ENCODE data around the gene CHD9. TPM values are rescaled to one million over a fixed set of nuclear protein-coding genes. Genes with fewer than 3 reads are reported as not detected.

Gene CHD9
- total RNA-seq, 4 donors from 2014 or later: 29.0 to 68.5 (median 37.3) TPM

GRCh38 chr16:53234836-53235235, 180.0 kb downstream of the CHD9 start:
- WGBS, 2 donors: 63 to 91% methylated on average over 2 of the region's 2 CpGs
- no peaks in the 10 kb centered on the region for H3K9me3 ChIP-seq
- no peak overlapping the region for H3K4me3 ChIP-seq
- no peaks in the 10 kb centered on the region for H3K27me3 ChIP-seq
- H3K36me3 ChIP-seq: peaks cover 0 to 99% (median 5%) of the 10 kb centered on the region in 3 donors
- peaks cover 0 to 14% (median 0%) of the 10 kb centered on the region in 3 donors for H3K4me1 ChIP-seq
- no peak overlapping the region for H3K27ac ChIP-seq
- no peak for DNase-seq
- TF ChIP-seq POLR2A (IDR thresholded peaks at IDR 0.05) (no peak), CTCF (IDR thresholded peaks at IDR 0.05) (no peak)
- intact Hi-C loops (cut with DNase I): no loop called here

GRCh38 chr16:53235851-53236250, 181.1 kb downstream of the CHD9 start:
- no peak overlapping the region for H3K4me3 ChIP-seq
- intact Hi-C loops (cut with DNase I): no loop called here
- H3K9me3 ChIP-seq: no peaks in the 10 kb centered on the region
- peaks cover 0 to 99% (median 4%) of the 10 kb centered on the region in 3 donors for H3K36me3 ChIP-seq
- peaks cover 0 to 14% (median 0%) of the 10 kb centered on the region in 3 donors for H3K4me1 ChIP-seq
- H3K27ac ChIP-seq: no peak overlapping the region
- H3K27me3 ChIP-seq: no peaks in the 10 kb centered on the region
- no peak for DNase-seq
- WGBS, 2 donors: 68 to 71% methylated on average over 3 of the region's 3 CpGs
- TF ChIP-seq POLR2A (IDR thresholded peaks at IDR 0.05): no peak
- TF ChIP-seq CTCF (IDR thresholded peaks at IDR 0.05): no peak

GRCh38 chr16:53249331-53249730, 194.5 kb downstream of the CHD9 start:
- Histone ChIP-seq H3K27ac (no peak overlapping the region), H3K36me3 (peaks cover 0 to 100% (median 5%) of the 10 kb centered on the region in 3 donors), H3K4me3 (no peak overlapping the region), H3K9me3 (no peaks in the 10 kb centered on the region), H3K27me3 (no peaks in the 10 kb centered on the region), H3K4me1 (no peaks in the 10 kb centered on the region)
- 35 to 40% methylated on average over 1 of the region's 1 CpG for WGBS, 2 donors
- intact Hi-C loops (cut with DNase I): no loop called here
- TF ChIP-seq POLR2A (IDR thresholded peaks at IDR 0.05) (no peak), CTCF (IDR thresholded peaks at IDR 0.05) (no peak)
- no peak for DNase-seq

GRCh38 chr16:53257001-53257400, 202.2 kb downstream of the CHD9 start:
- TF ChIP-seq POLR2A (IDR thresholded peaks at IDR 0.05): no peak
- TF ChIP-seq CTCF (IDR thresholded peaks at IDR 0.05): no peak
- no peak overlapping the region for H3K4me3 ChIP-seq
- H3K27ac ChIP-seq: no peak overlapping the region
- H3K9me3 ChIP-seq: no peaks in the 10 kb centered on the region
- H3K36me3 ChIP-seq: peaks cover 0 to 99% (median 0%) of the 10 kb centered on the region in 3 donors
- no peak for DNase-seq
- intact Hi-C loops (cut with DNase I): no loop called here
- 54 to 58% methylated on average over 2 of the region's 2 CpGs for WGBS, 2 donors
- H3K27me3 ChIP-seq: no peaks in the 10 kb centered on the region
- H3K4me1 ChIP-seq: no peaks in the 10 kb centered on the region

GRCh38 chr16:53258809-53259208, 204.0 kb downstream of the CHD9 start:
- Histone ChIP-seq H3K27ac (no peak overlapping the region), H3K4me1 (no peaks in the 10 kb centered on the region), H3K9me3 (no peaks in the 10 kb centered on the region), H3K4me3 (no peak overlapping the region), H3K27me3 (no peaks in the 10 kb centered on the region), H3K36me3 (peaks cover 0 to 99% (median 0%) of the 10 kb centered on the region in 3 donors)
- no peak for DNase-seq
- intact Hi-C loops (cut with DNase I): no loop called here
- WGBS, 2 donors: 88 to 90% methylated on average over 3 of the region's 3 CpGs
- TF ChIP-seq CTCF (IDR thresholded peaks at IDR 0.05) (no peak), POLR2A (IDR thresholded peaks at IDR 0.05) (no peak)
